KBM-7 (cell line): ENCODE measurements around the gene CDK19.
A peak's percentile ranks its signal among the peaks of the same experiment; 100 is the strongest.
"Not testable (repeated sequence)": the region's sequence is repeated elsewhere in the genome, so short reads cannot be mapped to it uniquely, and the experiment has no call there.

Experiments used
- DNase-seq: peaks from one replicate; pipeline ENCODE4 v3.0.0-alpha.2; 2015
- in situ Hi-C: fragments of 300-500 bp; cut with MboI; formaldehyde crosslinking; loops from 2 replicates; pipeline ENCODE4 v1.14.3; 2020; ENCODE audit warnings: low sequenced_read_pairs, low pct_unique_long_range_greater_than_20kb, mixed read lengths

The CDK19 gene

DNA sequence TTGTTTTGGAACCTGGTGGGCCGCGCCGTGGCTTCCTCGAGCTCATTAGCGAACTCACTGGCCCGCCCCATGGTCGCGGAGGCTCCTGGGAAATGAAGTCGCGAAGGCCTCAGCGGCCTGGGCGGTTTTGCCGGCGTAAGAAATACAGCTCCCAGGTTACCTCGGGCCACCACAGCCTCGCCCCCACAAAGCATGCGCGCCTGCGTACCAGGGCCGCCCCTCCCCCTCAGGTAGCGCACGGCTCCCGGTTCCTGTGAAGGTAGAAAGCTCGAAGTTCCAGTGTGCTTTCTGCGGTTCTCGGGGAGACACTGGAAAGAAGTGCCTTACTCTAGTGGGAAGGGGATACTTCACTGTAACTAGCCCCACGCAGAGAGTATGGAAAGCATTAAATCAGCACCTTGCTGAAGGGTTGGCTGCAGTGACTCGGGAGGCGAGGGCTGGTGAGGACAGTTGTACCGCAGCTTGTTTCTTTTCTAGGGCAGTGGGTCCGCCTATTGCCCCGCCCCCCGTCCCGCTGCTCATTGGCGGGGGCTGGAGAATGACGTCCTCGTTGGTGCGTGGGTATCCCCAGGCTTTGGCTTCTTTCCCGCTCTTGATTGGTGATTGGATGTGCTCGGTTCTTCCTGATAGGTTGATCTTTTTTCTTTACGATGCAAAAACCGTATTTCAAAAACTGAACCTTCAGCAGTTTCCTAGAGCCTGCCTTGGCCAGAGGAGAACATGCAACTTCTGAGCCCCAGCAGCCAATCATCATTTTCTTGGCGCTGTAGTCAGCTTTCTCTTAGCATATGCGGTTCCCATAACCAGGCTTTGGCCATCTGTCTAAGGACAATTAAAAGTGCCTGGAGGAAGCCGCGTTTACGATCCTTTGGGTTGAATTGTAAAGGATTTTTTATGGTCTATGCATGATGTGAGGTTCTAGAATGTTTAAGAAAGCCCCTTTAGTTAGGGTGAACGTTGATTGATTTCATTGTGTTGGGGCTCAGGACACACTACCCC lies at the start of gene CDK19:
Gene CDK19, minus strand, starts transcription at position 59 of the 999 bp plus-strand sequence. CDS start 333 bp downstream, outside the sequence.
- peak; percentile 100 for DNase-seq
- in situ Hi-C loops: no loop called here

DNA sequence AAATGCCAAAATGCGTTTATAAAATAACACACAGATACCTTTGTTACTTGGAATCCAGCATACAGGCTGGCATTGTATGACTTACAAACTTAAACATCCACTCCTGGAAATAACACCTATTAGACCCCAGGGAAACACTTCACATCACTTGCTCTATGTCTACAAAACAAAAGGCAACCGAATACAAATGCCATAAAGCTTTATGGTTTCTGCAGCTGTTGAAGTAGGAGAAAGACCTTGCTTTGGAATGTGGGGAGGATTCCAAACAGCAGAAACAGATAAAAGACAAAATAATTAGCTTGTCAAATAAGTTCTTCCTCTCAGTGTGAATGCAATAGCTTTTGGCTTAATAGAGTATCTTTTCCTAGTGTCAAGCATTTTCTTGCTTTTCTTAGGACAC lies 49.6 kb upstream of the CDK19 start:
- no peak for DNase-seq
- in situ Hi-C loops: no loop called here

DNA sequence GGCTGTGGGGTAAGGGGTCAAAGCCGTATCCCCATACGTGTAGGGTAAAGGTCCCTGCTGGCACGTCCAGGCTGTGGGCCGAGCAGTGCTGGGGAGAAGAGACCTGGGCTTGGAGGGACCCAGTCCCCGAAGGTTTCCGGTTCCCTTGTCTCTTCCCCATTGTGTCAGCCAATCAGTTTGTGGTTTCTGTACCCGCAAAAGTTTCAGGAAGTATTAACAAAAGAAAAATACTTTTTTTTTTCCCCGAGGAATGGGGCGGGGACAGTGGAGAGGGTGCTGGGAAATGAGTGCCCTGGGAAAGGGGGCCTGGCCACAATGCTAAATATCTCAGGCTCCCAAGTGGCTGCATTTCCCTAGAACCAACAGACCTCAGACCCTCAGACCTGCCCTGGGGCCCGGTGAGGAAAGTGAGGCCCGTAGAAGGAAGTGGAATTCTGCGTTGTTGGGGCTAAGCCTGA lies 44.1 kb upstream of the CDK19 start:
- DNase-seq: peak; percentile 94
- in situ Hi-C loops: no loop called here

DNA sequence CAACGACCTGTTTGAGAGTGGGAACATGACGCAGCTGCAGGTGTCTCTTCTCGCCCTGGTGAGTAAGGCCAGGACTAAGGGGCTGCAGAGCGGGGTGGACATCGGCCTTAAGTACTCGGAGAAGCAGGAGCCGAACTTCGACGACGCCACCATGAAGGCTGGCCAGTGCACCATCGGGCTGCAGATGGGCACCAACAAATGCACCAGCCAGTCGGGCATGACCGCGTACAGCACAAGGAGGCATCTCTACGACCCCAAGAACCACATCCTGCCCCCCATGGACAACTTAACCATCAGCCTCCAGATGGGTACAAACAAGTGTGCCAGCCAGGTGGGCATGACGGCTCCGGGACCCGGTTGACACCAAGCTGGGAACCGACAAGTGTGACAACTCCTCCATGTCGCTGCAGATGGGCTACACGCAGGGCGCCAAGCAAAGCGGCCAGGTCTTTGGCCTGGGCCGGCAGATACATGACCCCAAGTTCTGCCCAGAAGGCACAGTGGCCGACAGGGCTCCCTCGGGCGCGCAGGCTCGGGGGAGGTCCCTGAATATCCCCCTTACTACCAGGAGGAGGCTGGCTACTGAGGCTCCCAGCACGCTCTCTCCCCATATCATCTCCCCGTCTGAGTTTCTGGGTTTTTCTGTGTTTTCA lies 43.4 kb upstream of the CDK19 start:
- in situ Hi-C loops: no loop called here
- no peak for DNase-seq

DNA sequence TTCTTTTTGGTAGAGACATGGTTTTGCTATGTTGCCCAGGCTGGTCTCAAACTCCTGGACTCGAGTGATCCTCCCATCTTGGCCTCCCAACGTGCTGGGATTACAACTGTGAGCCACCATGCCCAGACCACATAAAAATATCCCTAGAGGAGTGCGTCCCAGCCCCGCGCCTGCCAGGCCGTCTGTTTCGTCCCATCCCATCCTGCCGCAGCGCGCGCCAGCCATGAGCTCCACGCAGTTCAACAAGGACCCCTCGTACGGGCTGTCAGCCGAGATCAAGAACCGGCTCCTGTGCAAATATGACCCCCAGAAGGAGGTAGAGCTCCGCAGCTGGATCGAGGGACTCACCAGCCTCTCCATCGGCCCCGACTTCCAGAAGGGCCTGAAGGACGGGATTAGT lies 42.7 kb upstream of the CDK19 start:
- in situ Hi-C loops: no loop called here
- DNase-seq: no peak

DNA sequence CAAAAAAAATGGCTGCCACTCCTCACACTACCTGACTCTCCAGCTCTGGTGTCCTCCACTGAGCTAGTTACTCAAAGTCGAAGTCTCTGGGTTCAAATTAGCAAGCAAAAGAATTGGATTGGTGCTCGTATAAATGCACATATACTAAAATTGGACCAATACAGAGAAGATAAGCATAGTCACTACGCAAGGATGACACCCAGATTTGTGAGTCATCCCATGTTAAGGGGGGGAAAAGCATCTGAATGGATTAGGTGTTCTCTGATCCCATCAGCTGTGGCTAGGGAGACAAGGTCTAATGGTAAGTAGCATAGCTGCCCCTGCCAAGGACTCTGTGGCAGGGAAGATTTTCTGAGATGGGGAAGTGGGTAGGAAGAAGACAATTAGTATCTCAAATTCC lies 41.0 kb upstream of the CDK19 start:
- DNase-seq: no peak
- in situ Hi-C loops: no loop called here

DNA sequence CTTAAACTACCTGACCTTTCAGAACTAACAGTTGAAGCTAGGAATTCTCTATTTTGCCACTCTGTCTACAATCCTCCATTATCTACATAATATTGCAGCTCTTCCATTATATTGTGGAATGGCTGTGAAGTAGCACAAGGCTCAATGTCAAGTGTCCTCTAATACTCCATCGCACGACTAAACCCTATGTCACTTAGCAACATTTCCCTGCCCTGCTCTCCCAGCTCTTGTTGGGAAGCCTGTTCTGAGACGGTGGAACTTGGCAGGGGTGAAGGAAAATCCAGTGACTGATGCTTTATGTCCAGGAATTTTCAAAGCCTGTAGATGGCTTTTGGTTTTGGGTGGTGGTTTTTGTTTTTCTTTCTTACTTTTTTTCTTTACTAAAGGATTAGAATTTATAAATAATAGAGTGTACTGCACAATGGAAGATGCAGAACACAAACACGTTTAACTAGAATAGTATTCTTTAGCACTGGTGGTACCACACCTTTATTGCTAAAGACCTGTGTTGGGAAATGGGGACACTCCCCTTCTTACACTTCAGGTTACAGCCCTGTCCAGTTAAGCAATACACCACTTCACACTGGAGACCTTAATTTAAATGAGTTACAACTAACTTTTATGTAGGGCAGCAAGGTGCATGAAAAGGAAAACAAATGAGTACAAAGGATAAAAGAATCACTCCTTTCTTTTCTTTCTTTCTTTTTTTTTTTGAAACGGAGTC lies 38.6 kb upstream of the CDK19 start:
- in situ Hi-C loops: no loop called here

DNA sequence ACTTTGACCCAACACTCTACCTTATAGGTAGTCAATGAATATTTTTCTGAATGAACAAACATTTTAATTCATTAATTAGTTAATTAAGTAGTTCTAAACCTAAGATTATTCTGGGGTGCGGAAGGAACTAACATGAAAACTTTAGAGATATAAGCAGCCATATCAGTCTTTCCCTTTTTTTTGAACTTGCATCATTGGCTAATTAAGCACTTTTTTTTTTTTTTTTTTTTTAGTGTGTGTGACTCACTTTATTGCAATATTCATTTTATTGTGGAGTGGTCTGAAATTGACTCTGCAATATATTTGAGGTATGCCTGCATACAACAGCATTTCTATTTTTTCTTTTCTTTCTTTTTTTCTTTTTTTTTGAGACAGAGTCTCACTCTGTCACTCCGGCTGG lies 37.5 kb upstream of the CDK19 start:
- in situ Hi-C loops: no loop called here
- DNase-seq: no peak

More for the DNA sequence above, 38.6 kb upstream of the CDK19 start:
- no peak for DNase-seq

DNA sequence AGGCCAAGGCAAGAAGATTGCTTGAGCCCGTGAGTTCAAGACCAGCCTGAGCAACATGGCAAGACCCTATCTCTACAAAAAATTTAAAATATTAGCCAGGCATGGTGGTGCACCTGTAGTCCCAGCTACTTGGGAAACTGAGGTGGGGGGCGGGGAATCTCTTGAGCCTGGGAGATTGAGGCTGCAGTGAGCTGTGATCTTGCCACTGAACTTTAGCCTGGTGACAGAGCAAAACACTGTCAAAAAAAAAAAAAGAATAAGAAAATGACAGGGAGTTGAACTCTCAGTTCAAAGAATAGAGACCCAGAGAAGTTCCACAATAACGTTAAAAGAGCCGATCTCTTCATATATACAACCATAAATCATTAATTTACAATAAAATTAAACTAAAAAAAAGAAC lies 34.5 kb upstream of the CDK19 start:
- DNase-seq: no peak
- in situ Hi-C loops: no loop called here

DNA sequence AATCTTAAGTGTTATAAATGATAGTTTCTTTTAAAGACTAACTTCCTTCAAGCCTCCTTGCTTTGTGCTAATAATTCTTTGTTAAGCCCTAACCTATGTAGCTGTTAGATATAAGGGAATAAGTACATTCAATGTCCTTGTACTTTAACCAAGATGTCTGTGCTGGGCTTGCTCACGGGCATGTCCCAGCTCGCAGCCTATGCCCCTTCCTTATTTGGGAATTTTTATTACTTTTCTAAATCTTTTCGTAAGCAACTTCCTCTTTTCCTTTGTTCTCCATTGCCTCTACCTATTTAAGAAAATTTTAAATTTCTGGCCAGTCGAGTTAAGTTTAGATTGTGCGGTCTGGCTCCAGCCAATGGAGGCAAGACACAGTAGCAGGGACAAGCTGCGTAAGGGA lies 26.0 kb upstream of the CDK19 start:
- in situ Hi-C loops: no loop called here
- peak; percentile 64 for DNase-seq

DNA sequence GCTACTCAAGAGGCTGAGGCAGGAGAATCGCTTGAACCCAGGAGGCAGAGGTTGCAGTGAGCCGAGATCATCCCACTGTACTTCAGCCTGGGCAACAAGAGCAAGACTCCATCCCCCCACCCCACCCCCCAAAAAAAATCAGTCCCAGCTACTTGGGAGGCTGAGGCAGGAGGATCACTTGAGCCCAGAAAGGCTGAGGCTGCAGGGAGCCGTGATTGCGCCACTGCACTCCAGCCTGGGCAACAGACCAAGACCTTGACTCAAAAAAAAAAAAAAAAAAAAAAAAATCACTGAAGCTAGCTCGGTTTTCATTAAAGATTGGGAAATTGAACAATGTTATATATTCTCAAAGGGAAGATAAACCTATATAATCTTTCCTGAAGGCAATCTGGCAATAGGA lies 20.5 kb upstream of the CDK19 start:
- DNase-seq, in situ Hi-C loops: not testable (repeated sequence)

DNA sequence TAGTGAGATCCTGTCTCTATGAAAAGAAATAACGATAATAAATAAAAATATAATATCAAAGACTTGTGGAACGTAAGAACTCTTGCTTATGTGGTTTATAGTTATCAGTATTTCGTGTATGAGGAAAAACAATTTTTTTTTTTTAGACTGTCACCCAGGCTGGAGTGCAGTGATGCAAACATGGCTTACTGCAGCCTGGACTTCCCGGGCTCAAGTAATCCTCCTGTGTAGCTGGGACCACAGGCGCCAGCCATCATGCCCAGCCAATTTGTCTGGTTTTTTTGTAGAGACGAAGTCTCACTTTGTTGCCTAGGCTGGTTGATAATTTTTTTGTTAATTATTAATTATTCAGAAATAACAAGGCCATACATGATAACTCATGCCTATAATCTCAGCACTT lies 18.6 kb upstream of the CDK19 start:
- in situ Hi-C loops: no loop called here
- DNase-seq: no peak

DNA sequence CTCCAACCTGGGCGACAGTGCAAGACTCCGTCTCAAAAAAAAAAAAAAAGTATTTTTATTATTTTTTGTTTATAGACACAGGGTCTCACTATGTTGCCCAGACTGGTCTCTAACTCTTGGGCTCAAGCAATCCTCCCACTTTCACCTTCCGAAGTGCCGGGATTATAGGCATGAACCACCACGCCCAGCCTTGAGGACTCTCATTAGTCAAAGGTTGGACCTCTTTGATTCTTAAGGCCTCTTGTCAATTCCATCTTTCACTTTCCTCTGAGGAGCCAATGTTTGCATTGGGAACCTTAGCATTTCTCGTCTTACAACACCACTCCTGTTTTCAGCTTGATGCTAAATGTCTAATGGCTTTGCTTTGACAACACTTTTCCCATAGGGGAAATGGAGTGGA lies 16.1 kb upstream of the CDK19 start:
- in situ Hi-C loops: no loop called here
- no peak for DNase-seq

DNA sequence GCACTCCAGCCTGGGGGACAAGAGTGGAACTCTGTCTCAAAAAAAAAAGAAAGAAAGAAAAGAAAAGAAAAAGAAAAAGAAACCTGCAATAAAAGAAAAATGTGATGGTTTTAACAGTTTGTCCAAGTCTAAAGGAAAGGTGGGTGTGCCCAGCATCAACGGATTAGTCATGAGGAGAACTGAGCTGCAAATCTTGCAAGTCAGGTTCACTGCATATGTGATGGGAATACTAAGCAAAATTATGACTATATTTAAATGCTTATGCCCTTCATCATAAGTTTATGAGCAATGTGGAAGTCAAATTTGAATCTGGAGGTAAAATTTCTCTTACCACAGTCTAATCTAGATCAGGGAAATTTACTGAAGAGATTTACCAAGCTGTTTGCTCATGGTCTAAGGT lies 13.1 kb upstream of the CDK19 start:
- no peak for DNase-seq
- in situ Hi-C loops: no loop called here

DNA sequence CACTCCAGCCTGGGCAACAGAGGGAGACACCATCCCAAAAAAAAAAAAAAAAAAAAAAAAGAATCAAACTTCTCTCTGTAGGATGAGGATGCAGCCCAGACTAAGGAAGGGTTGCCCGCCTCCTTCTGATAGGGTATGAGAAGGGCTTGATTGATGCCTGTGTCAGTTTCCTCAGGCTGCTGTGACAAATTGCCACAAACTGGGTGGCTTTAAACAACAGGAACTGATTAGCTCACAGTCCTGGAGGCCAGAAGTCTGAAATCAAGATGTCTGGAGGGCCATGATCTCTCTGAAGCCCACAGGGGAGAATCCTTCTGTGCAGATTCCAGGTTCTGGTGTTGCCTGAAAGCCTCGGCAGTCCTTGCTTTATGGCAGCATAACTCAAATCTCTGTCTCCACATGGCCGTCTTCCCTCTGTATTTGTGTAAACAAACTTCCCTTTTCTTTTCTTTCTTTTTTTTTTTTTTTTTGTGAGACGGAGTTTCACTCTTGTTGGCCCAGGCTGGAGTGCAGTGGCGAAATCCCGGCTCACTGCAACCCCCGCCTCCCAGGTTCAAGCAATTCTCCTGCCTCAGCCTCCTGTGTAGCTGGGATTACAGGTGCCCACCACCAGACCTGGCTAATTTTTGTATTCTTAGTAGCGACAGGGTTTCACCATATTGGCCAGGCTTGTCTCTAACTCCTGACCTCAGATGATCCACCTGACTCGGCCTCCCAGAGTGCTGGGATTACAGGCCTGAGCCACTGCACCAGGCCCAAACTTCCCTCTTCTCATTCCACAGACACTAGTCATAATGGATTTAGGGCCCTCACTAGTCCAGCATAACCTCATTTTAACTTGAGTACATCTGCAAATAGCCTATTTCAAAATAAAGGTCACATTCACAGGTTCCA lies 11.2 kb upstream of the CDK19 start:
- in situ Hi-C loops: no loop called here
- DNase-seq: peak; percentile 54

DNA sequence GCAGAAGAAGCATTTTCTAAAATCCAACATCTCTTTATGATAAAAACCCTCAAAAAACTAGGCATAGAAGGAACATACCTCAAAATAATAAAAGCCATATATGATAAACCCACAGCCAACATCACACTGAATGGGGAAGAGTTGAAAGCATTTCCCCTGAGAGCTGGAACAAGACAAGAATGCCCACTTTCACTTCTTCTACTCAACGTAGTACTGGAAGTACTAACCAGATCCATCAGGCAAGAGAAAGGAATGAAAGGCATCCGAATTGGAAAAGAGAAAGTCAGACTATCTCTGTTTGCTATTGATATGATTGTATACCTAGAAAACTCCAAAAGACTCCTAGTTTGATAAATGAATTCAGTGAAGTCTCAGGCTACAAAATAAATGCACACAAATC lies 7.9 kb upstream of the CDK19 start:
- in situ Hi-C loops: no loop called here
- DNase-seq: no peak

DNA sequence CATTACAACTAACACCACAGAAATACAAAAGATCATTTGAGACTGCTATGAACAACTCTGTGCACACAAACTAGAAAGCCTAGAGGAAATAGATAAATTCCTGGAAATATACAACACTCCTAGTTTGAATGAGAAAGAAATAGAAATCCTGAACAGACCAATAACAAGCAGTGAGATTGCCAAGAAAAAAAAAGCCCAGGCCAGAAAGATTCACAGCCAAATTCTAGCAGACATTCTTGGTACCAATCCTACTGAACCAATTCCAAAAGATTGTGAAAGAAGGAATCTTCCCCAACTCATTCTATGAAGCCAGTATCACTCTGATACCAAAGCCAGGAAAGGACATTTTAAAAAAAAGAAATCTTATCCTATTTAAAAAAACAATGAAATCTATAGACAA lies 7.0 kb upstream of the CDK19 start:
- DNase-seq: no peak
- in situ Hi-C loops: no loop called here

DNA sequence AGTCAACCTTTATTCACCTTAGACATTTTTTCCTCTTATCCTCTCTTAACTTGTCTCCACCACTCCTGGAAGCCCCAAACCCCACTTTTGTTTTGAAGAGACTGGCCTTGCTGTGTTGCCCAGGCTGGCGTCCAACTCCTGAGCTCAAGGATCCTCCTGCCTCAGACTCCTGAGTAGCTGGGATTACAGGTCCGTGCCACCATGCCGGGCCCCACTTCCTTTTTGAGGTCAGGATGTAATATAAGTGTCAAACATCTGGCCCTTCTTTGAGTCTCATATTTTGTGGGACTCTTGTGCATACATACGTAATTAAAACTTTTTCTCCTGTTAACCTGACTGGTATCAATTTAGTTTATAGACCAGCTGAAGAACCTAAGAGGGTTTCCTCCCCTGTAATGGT lies 1.4 kb upstream of the CDK19 start:
- peak; percentile 75 for DNase-seq
- in situ Hi-C loops: no loop called here

DNA sequence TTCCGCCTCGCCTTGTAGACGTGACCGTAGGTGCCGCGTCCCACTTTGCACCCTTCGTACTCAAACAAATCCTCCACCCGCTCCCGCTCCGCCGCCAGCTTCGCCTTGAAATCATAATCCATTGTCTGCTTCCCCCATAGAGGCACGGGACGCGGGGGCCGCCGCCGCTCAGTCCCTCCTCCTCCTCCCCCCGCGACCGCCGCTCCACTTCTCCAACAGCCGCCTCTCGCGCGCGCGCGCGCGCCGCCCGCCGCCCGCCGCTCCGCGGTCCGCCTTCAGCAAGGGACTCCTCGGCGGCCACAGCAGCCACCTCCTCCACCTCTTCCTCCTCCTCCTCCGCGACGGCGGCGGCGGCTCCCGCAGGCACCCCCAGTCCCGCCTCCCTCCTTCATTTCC lies 256 bp downstream of the CDK19 start:
- in situ Hi-C loops: no loop called here
- no peak for DNase-seq
